H1 (cell line): ENCODE measurements around the gene SEL1L2. TPM values are rescaled to one million over a fixed set of nuclear protein-coding genes. Genes with fewer than 3 reads are reported as not detected.

Experiments
- CTCF ChIA-PET: fragments of 300-600 bp; sonication (Branson Sonifier 250); formaldehyde crosslinking; loops from one replicate; lab custom pipeline; 2021; ENCODE audit not compliant: partially characterized antibody; lab: Charles Lee
- POLR2A ChIA-PET: fragments of 300-600 bp; sonication (Branson Sonifier 250); formaldehyde crosslinking; loops from one replicate; lab custom pipeline; 2021; ENCODE audit warnings: inconsistent platforms; ENCODE audit not compliant: partially characterized antibody; lab: Charles Lee
- DNase-seq, 2 experiments: peaks; one replicate each; pipeline versions ENCODE4 v3.0.0 to v3.0.0-alpha.2; 2010 to 2022; ENCODE audit warnings: low spot score in 2 of 2, low read depth in 1 of 2, mixed read lengths in 1 of 2
- FAIRE-seq: peaks from 2 replicates; lab custom pipeline; 2011; peaks lifted over from hg19 to GRCh38; lab: Jason Lieb, UNC
- H2AFZ ChIP-seq: 2 replicates; pipeline ENCODE4 v1.8.1; 2012; ENCODE audit warnings: low read length, inconsistent platforms
- H2AK5ac ChIP-seq: 2 replicates; pipeline ENCODE4 v1.6.1; 2013; ENCODE audit warnings: low read depth, low read length
- H2BK120ac ChIP-seq: replicated peaks from 2 replicates; pipeline ENCODE3; 2013; ENCODE audit warnings: low read depth, low read length, inconsistent platforms
- H2BK12ac ChIP-seq: 2 replicates; pipeline ENCODE4 v1.6.1; 2013; ENCODE audit warnings: low read depth, low read length
- H2BK15ac ChIP-seq: 2 replicates; pipeline ENCODE4 v1.6.1; 2013; ENCODE audit warnings: low read length
- H2BK20ac ChIP-seq: 2 replicates; pipeline ENCODE4 v1.6.1; 2013; ENCODE audit warnings: low read length
- H2BK5ac ChIP-seq: 2 replicates; pipeline ENCODE4 v1.6.1; 2013; ENCODE audit warnings: low read depth, low read length
- H3K14ac ChIP-seq: 2 replicates; pipeline ENCODE4 v1.6.1; 2013; ENCODE audit warnings: inconsistent platforms; ENCODE audit not compliant: insufficient read length
- H3K18ac ChIP-seq: 2 replicates; pipeline ENCODE4 v1.6.1; 2013; ENCODE audit warnings: low read length; ENCODE audit errors: extremely low read depth
- H3K23ac ChIP-seq: 2 replicates; pipeline ENCODE4 v1.6.1; 2013; ENCODE audit warnings: inconsistent platforms; ENCODE audit not compliant: insufficient read length
- H3K23me2 ChIP-seq: 2 replicates; pipeline ENCODE4 v1.6.1; 2013; ENCODE audit warnings: low read depth, low read length
- H3K27ac ChIP-seq: 2 replicates; pipeline ENCODE4 v1.6.1; 2011; ENCODE audit warnings: low read depth, low read length, inconsistent platforms
- H3K27me3 ChIP-seq, 4 experiments: replicated peaks in 1 of 4; 1 replicate in 1 of 4; 2 replicates in 3 of 4; pipeline versions ENCODE4 v1.6.1 to v1.8.1; 2011 to 2013; ENCODE audit warnings: low read length in 3 of 4, mild to moderate bottlenecking in 3 of 4, inconsistent platforms in 2 of 4, mixed read lengths in 2 of 4, moderate library complexity in 1 of 4; ENCODE audit not compliant: control insufficient read depth in 3 of 4, insufficient read depth in 3 of 4; ENCODE audit errors: extremely low read depth in 1 of 4
- H3K36me3 ChIP-seq, 4 experiments: 2 replicates each; pipeline versions ENCODE4 v1.6.1 to v1.8.1; 2011 to 2013; ENCODE audit warnings: mild to moderate bottlenecking in 4 of 4, low read length in 3 of 4, moderate library complexity in 2 of 4, control low read depth in 1 of 4, inconsistent platforms in 1 of 4; ENCODE audit not compliant: insufficient read depth in 4 of 4, control insufficient read depth in 2 of 4
- H3K4ac ChIP-seq: replicated peaks from 2 replicates; pipeline ENCODE3; 2013; ENCODE audit warnings: low read length, low read depth, mixed read lengths, inconsistent platforms; ENCODE audit not compliant: insufficient read length
- H3K4me1 ChIP-seq, 4 experiments: replicated peaks in 1 of 4; 1 replicate in 1 of 4; 2 replicates in 3 of 4; pipeline versions ENCODE4 v1.6.1 to v1.8.1; 2011 to 2013; ENCODE audit warnings: low read length in 3 of 4, inconsistent platforms in 2 of 4, mixed read lengths in 1 of 4; ENCODE audit not compliant: insufficient read depth in 4 of 4, control insufficient read depth in 3 of 4
- H3K4me2 ChIP-seq, 2 experiments: 2 replicates each; pipeline versions ENCODE4 v1.6.1 to v1.8.1; 2011 to 2013; ENCODE audit warnings: low read depth in 2 of 2, low read length in 2 of 2, control low read depth in 1 of 2, inconsistent platforms in 1 of 2, mild to moderate bottlenecking in 1 of 2; ENCODE audit not compliant: insufficient read depth in 1 of 2
- H3K4me3 ChIP-seq, 4 experiments: fragments of 200-600, 300-600 bp in 1 of 4; sonication (generic), shearing (Covaris generic), sonication (Bioruptor Twin) in 1 of 4; 2 replicates each; pipeline versions ENCODE4 v1.5.1 to v1.8.1; 2011 to 2016; ENCODE audit warnings: low read length in 4 of 4, low read depth in 3 of 4, control low read depth in 2 of 4, inconsistent platforms in 2 of 4, mild to moderate bottlenecking in 2 of 4, mixed read lengths in 1 of 4, moderate library complexity in 1 of 4; ENCODE audit not compliant: insufficient read depth in 2 of 4; ENCODE audit errors: extremely low read depth in 1 of 4
- H3K56ac ChIP-seq: replicated peaks from 2 replicates; pipeline ENCODE3; 2013; ENCODE audit warnings: low read depth, mild to moderate bottlenecking, mixed read lengths, low read length, inconsistent platforms; ENCODE audit not compliant: insufficient read length
- H3K79me1 ChIP-seq: 2 replicates; pipeline ENCODE4 v1.6.1; 2013; ENCODE audit warnings: low read depth, low read length, control low read depth
- H3K79me2 ChIP-seq, 2 experiments: 2 replicates each; pipeline versions ENCODE4 v1.6.1 to v1.8.1; 2012 to 2013; ENCODE audit warnings: low read length in 2 of 2, mild to moderate bottlenecking in 2 of 2, inconsistent platforms in 1 of 2; ENCODE audit not compliant: insufficient read depth in 2 of 2, control insufficient read depth in 1 of 2
- H3K9ac ChIP-seq, 4 experiments: replicated peaks in 1 of 4; 1 replicate in 1 of 4; 2 replicates in 3 of 4; pipeline versions ENCODE4 v1.6.1 to v1.8.1; 2011 to 2013; ENCODE audit warnings: low read depth in 3 of 4, low read length in 3 of 4, control low read depth in 2 of 4, mild to moderate bottlenecking in 2 of 4, moderate library complexity in 2 of 4, inconsistent platforms in 1 of 4; ENCODE audit errors: extremely low read depth in 1 of 4
- H3K9me3 ChIP-seq, 2 experiments: 2 replicates each; pipeline versions ENCODE4 v1.6.1 to v1.8.1; 2012 to 2013; ENCODE audit warnings: mild to moderate bottlenecking in 2 of 2, moderate library complexity in 2 of 2, control low read depth in 1 of 2, inconsistent platforms in 1 of 2, low read depth in 1 of 2, low read length in 1 of 2, mixed read lengths in 1 of 2; ENCODE audit not compliant: insufficient read depth in 2 of 2
- H4K20me1 ChIP-seq, 2 experiments: replicated peaks in 1 of 2; 2 replicates each; pipeline versions ENCODE3 to v1.8.1; 2011 to 2013; ENCODE audit warnings: inconsistent platforms in 2 of 2, low read length in 2 of 2, mild to moderate bottlenecking in 1 of 2; ENCODE audit not compliant: insufficient read depth in 2 of 2, control insufficient read depth in 1 of 2
- H4K5ac ChIP-seq: 2 replicates; pipeline ENCODE4 v1.6.1; 2013; ENCODE audit warnings: low read length, low read depth, mixed read lengths, inconsistent platforms; ENCODE audit not compliant: insufficient read length
- H4K8ac ChIP-seq: 2 replicates; pipeline ENCODE4 v1.8.0; 2013; ENCODE audit warnings: mild to moderate bottlenecking, moderate library complexity, low read length, inconsistent platforms; ENCODE audit not compliant: insufficient read depth; ENCODE audit errors: extremely low read depth
- H4K91ac ChIP-seq: replicated peaks from 2 replicates; pipeline ENCODE3; 2013; ENCODE audit warnings: low read length, mixed read lengths, inconsistent platforms; ENCODE audit not compliant: insufficient read length
- HDAC2 ChIP-seq, 2 experiments: fragments of 300-600 bp in 1 of 2; sonication (generic) in 1 of 2; IDR thresholded peaks; 2 replicates each; pipeline ENCODE4 v1.6.1; 2011 to 2012; ENCODE audit warnings: low read depth in 2 of 2, low read length in 2 of 2, mild to moderate bottlenecking in 2 of 2, moderate library complexity in 2 of 2, borderline replicate concordance in 1 of 2, inconsistent platforms in 1 of 2
- KDM5A ChIP-seq: fragments of 200-600 bp; IDR thresholded peaks from 2 replicates; pipeline ENCODE4 v1.7.1; 2012; ENCODE audit warnings: mild to moderate bottlenecking, low read length, inconsistent platforms, mixed read lengths
- NRF1 ChIP-seq: IDR thresholded peaks from 2 replicates; pipeline ENCODE4 v1.6.1; 2011; ENCODE audit warnings: mild to moderate bottlenecking, low read depth, low read length, improper control_type of control experiment
- POLR2A ChIP-seq, 2 experiments: IDR thresholded peaks; 1 replicate in 1 of 2; 2 replicates in 1 of 2; pipeline ENCODE4 v1.6.1; 2011; ENCODE audit warnings: low read depth in 2 of 2, low read length in 2 of 2, mild to moderate bottlenecking in 2 of 2; ENCODE audit errors: control extremely low read depth in 1 of 2
- WGBS, 2 experiments: shearing (Covaris generic) in 1 of 2; methylation state at CpG; one replicate each; pipeline versions ENCODE4 v1.1.6 to v1.1.7; 2013 to 2015; ENCODE audit warnings: low lambda C conversion rate in 2 of 2, mixed read lengths in 2 of 2, inconsistent platforms in 1 of 2, low coverage in 1 of 2, missing lambda C conversion rate in 1 of 2; ENCODE audit not compliant: insufficient replicate concordance in 2 of 2, insufficient coverage in 1 of 2, insufficient read length in 1 of 2; ENCODE audit errors: extremely low coverage in 1 of 2, missing lambda C conversion rate in 1 of 2; 5-methylcytosine and 5-hydroxymethylcytosine counted together
- polyA plus RNA-seq, 7 experiments: library from polyadenylated mRNA; depleted of rRNA in 3 of 7; stranded (reverse) in 5 of 7; unstranded in 2 of 7; fragments of >200 nt in 5 of 7; fragments of 200-250 nt in 2 of 7; gene quantifications; 1 replicate in 5 of 7; 2 replicates in 1 of 7; 4 replicates in 1 of 7; pipeline versions ENCODE4 v1.2.1 to v1.2.3, GENCODE V29; 2011 to 2013; ENCODE audit warnings: missing spikeins in 2 of 7, mixed read lengths in 2 of 7
- total RNA-seq: library from RNA; stranded (reverse); fragmentation: NEBNext Ultra II Directional; extraction: Animal tissue kit (Norgen Biotek cat#: 25700); gene quantifications from 2 replicates; pipeline ENCODE4 v1.2.1, GENCODE V29; 2021

The SEL1L2 gene
- total and polyA plus RNA-seq, 2 of the 8 experiments (the other 6 are each of a cell fraction or from before 2014, with no cell fraction given) = not detected

GRCh38 chr20:13839421-13840092 lies 150.9 kb downstream of the SEL1L2 start:
- Histone ChIP-seq H4K91ac (no peak overlapping the region), H2BK15ac (no peak overlapping the region), H2BK120ac (no peak overlapping the region), H2BK20ac (no peak overlapping the region), H3K14ac (no peak overlapping the region), H4K8ac (no peak overlapping the region), H4K20me1 (no peaks in the 10 kb centered on the region), H4K5ac (no peak overlapping the region), H2AFZ (no peak overlapping the region), H3K56ac (no peak overlapping the region), H3K4me1 (no peaks in the 10 kb centered on the region), H3K4me3 (no peak overlapping the region), H3K79me2 (no peaks in the 10 kb centered on the region), H3K4ac (no peak overlapping the region), H3K9me3 (no peaks in the 10 kb centered on the region), H3K36me3 (no peaks in the 10 kb centered on the region), H3K23ac (no peak overlapping the region), H3K27ac (no peak overlapping the region), H3K79me1 (no peaks in the 10 kb centered on the region), H3K23me2 (no peaks in the 10 kb centered on the region), H3K4me2 (no peak overlapping the region), H3K27me3 (no peaks in the 10 kb centered on the region), H2AK5ac (no peak overlapping the region), H3K18ac (no peak overlapping the region), H3K9ac (no peak overlapping the region), H2BK12ac (no peak overlapping the region), H2BK5ac (no peak overlapping the region)
- FAIRE-seq (no peak), DNase-seq (no peak)
- 91% methylated on average over 4 of the region's 4 CpGs; no CpG with 5 or more reads in 1 of the 2 experiments for WGBS, 2 experiments
- ChIA-PET CTCF (interaction anchor here (1.2 to 2.7 kb wide), 2 partner anchors 20 to 21 kb away, joined by 4 to 12 read pairs; no protein-coding TSS in a partner anchor), POLR2A (no interaction called here)
- TF ChIP-seq KDM5A = no peak
- TF ChIP-seq HDAC2 (IDR thresholded peaks at IDR 0.05; ENCODE audit: borderline replicate concordance in 1 of 2, low read depth in 2 of 2, low read length in 2 of 2) = no peak
- TF ChIP-seq POLR2A (IDR thresholded peaks at IDR 0.05; ENCODE audit: control extremely low read depth in 1 of 2, low read depth in 2 of 2, low read length in 2 of 2) = no peak
- no peak for TF ChIP-seq NRF1
